Parathyroid adenoma (tissue), 2 donors: Measurements from ENCODE around the gene OR8D2.

Experiments used
- H2AFZ ChIP-seq: fragments of 300-600 bp; sonication (generic); one replicate; pipeline ENCODE4 v1.7.0; 2017; ENCODE audit warnings: antibody characterized with exemption, mild to moderate bottlenecking
- H3K27ac ChIP-seq: fragments of 300-600 bp; sonication (generic); one replicate; pipeline ENCODE4 v1.7.0; 2017
- H3K27me3 ChIP-seq: fragments of 300-600 bp; sonication (generic); one replicate; pipeline ENCODE4 v1.7.0; 2017; ENCODE audit warnings: low read length; ENCODE audit not compliant: control insufficient read depth, insufficient read depth
- H3K36me3 ChIP-seq: fragments of 300-600 bp; sonication (generic); one replicate; pipeline ENCODE4 v1.7.0; 2017; ENCODE audit warnings: low read length; ENCODE audit not compliant: control insufficient read depth, insufficient read depth
- H3K4me1 ChIP-seq: fragments of 300-600 bp; sonication (generic); one replicate; pipeline ENCODE4 v1.7.0; 2017; ENCODE audit warnings: control low read depth
- H3K4me2 ChIP-seq: fragments of 300-600 bp; sonication (generic); one replicate; pipeline ENCODE4 v1.7.0; 2017; ENCODE audit warnings: low read length
- H3K4me3 ChIP-seq: fragments of 300-600 bp; sonication (generic); one replicate; pipeline ENCODE4 v1.7.0; 2017; ENCODE audit warnings: low read depth, low read length
- H3K79me2 ChIP-seq: fragments of 300-600 bp; sonication (generic); one replicate; pipeline ENCODE4 v1.7.0; 2017; ENCODE audit warnings: control low read depth
- H3K9ac ChIP-seq: fragments of 300-600 bp; sonication (generic); one replicate; pipeline ENCODE4 v1.7.0; 2017; ENCODE audit warnings: mild to moderate bottlenecking
- H3K9me3 ChIP-seq: fragments of 300-600 bp; sonication (generic); one replicate; pipeline ENCODE4 v1.7.0; 2017; ENCODE audit warnings: low read length; ENCODE audit not compliant: control insufficient read depth
- TF ChIP-seq, protein P1 (sequence below): fragments of 300-600 bp; sonication (generic); IDR thresholded peaks from one replicate; pipeline ENCODE4 v1.7.0; 2017; ENCODE audit warnings: antibody characterized with exemption, mild to moderate bottlenecking
- donor health status: primary hyperparathyroidism.

The OR8D2 gene

GRCh38 chr11:124297921-124298320, 22.1 kb downstream of the OR8D2 start:
- Histone ChIP-seq H3K4me3 (no peak overlapping the region), H3K9me3 (no peaks in the 10 kb centered on the region), H3K9ac (no peak overlapping the region), H3K36me3 (no peaks in the 10 kb centered on the region), H3K27me3 (no peaks in the 10 kb centered on the region), H3K79me2 (no peaks in the 10 kb centered on the region), H2AFZ (no peak overlapping the region), H3K4me2 (no peak overlapping the region), H3K27ac (no peak overlapping the region), H3K4me1 (no peaks in the 10 kb centered on the region)
- TF ChIP-seq, protein P1, sequence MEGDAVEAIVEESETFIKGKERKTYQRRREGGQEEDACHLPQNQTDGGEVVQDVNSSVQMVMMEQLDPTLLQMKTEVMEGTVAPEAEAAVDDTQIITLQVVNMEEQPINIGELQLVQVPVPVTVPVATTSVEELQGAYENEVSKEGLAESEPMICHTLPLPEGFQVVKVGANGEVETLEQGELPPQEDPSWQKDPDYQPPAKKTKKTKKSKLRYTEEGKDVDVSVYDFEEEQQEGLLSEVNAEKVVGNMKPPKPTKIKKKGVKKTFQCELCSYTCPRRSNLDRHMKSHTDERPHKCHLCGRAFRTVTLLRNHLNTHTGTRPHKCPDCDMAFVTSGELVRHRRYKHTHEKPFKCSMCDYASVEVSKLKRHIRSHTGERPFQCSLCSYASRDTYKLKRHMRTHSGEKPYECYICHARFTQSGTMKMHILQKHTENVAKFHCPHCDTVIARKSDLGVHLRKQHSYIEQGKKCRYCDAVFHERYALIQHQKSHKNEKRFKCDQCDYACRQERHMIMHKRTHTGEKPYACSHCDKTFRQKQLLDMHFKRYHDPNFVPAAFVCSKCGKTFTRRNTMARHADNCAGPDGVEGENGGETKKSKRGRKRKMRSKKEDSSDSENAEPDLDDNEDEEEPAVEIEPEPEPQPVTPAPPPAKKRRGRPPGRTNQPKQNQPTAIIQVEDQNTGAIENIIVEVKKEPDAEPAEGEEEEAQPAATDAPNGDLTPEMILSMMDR = no peak

DNA sequence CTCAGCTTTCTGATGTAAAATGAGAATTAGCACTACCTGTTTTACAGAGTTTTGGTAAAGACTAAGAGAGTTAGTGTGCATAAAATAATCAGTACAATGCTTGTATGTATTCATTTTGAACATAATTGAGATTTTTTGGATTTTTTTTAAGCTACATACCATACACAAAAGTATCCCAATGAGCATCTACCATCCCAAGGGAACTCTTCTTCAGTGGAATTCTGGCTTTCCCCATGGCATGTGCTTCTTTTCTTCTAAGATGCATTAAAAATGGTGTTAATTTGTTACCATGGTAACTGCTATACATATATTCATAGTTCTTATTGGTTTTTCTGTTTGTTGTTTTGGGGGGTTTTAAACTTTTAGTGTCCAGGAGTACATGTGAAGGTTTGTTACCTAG, 24.0 kb downstream of the OR8D2 start:
- TF ChIP-seq, protein P1 = no peak

DNA sequence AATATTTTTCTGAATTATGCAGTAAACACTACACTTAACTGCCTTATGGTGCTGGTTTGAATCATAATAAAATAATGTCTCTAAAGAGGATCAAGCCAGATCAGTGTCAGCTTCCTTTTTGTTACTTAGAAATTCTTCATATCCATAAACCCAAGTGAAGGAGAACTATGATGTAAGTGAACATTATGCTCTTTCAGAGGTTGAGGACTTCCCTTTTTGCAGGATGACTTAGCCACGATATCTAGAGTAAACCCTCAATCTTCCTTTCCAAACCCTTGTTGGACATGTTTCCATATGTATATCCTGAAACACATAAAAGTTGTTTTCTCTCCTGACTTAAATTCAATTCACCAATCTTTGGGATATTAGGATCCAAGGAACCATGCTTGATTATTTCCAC, 25.3 kb downstream of the OR8D2 start:
- TF ChIP-seq, protein P1 = no peak
- Histone ChIP-seq H3K27ac (no peak overlapping the region), H3K9me3 (no peaks in the 10 kb centered on the region), H2AFZ (no peak overlapping the region), H3K79me2 (no peaks in the 10 kb centered on the region), H3K36me3 (no peaks in the 10 kb centered on the region), H3K27me3 (no peaks in the 10 kb centered on the region), H3K9ac (no peak overlapping the region), H3K4me3 (no peak overlapping the region), H3K4me1 (no peaks in the 10 kb centered on the region), H3K4me2 (no peak overlapping the region)

More for the DNA sequence above, 24.0 kb downstream of the OR8D2 start:
- no peaks in the 10 kb centered on the region for H3K9me3 ChIP-seq
- H3K4me1 ChIP-seq = no peaks in the 10 kb centered on the region
- no peaks in the 10 kb centered on the region for H3K36me3 ChIP-seq
- H3K27me3 ChIP-seq = no peaks in the 10 kb centered on the region
- H3K27ac ChIP-seq = no peak overlapping the region
- no peak overlapping the region for H3K4me3 ChIP-seq
- no peak overlapping the region for H2AFZ ChIP-seq
- H3K4me2 ChIP-seq = no peak overlapping the region
- no peak overlapping the region for H3K9ac ChIP-seq
- no peaks in the 10 kb centered on the region for H3K79me2 ChIP-seq

- no peaks in the 10 kb centered on the region for H3K9me3 ChIP-seq
These were observed 34.2 kb downstream of the OR8D2 start for GRCh38 chr11:124285610-124286344.

More at GRCh38 chr11:124285610-124286344, 34.2 kb downstream of the OR8D2 start:
- H3K4me3 ChIP-seq = no peak overlapping the region
- H3K4me1 ChIP-seq = no peaks in the 10 kb centered on the region
- H3K27me3 ChIP-seq = no peaks in the 10 kb centered on the region
- H3K9ac ChIP-seq = no peak overlapping the region
- H3K4me2 ChIP-seq = no peak overlapping the region
- no peaks in the 10 kb centered on the region for H3K36me3 ChIP-seq
- no peaks in the 10 kb centered on the region for H3K79me2 ChIP-seq
- no peak overlapping the region for H3K27ac ChIP-seq
- no peak overlapping the region for H2AFZ ChIP-seq
- TF ChIP-seq, protein P1 = no peak
